ENCODE data around the gene GAL3ST3.

GRCh38 chr11:66087148-66087908, 38.4 kb upstream of the GAL3ST3 start:
- TF ChIP-seq CTCF (IDR thresholded peaks at IDR 0.05) (no peak), POLR2A (IDR thresholded peaks at IDR 0.05) (no peak), POLR2AphosphoS5 (IDR thresholded peaks at IDR 0.05) (no peak), EP300 (IDR thresholded peaks at IDR 0.05; ENCODE audit: low read depth) (no peak)
